Fibroblast of skin of left quadriceps (primary cell): ENCODE results near the gene TCF7L1.
"Not testable (repeated sequence)": the region's sequence is repeated elsewhere in the genome, so short reads cannot be mapped to it uniquely, and the experiment has no call there.

Source experiments
- DNase-seq, 2 experiments: peaks; one replicate each; pipeline ENCODE4 v3.0.0-alpha.2; 2013; ENCODE audit warnings: low read depth in 2 of 2

TCF7L1 gene

GRCh38 chr2:85132397-85132796 lies 795 bp upstream of the TCF7L1 start:
- no peak for DNase-seq

- DNase-seq: no peak
Observed at GRCh38 chr2:85133751-85134254, 611 bp downstream of the TCF7L1 start.

GRCh38 chr2:85134255-85134895 lies 1.2 kb downstream of the TCF7L1 start:
- no peak for DNase-seq

GRCh38 chr2:85134896-85135659 lies 1.9 kb downstream of the TCF7L1 start:
- no peak for DNase-seq

- DNase-seq: no peak
Observed at GRCh38 chr2:85135660-85135914, 2.4 kb downstream of the TCF7L1 start.

- DNase-seq: no peak
Observed at GRCh38 chr2:85137156-85137555, 4.0 kb downstream of the TCF7L1 start.

GRCh38 chr2:85143463-85144082 lies 10.4 kb downstream of the TCF7L1 start:
- no peak for DNase-seq

- no peak for DNase-seq
Observed at GRCh38 chr2:85145116-85145820, 12.1 kb downstream of the TCF7L1 start.

GRCh38 chr2:85148190-85148589 lies 15.0 kb downstream of the TCF7L1 start:
- no peak for DNase-seq

GRCh38 chr2:85151026-85151425 lies 17.8 kb downstream of the TCF7L1 start:
- no peak for DNase-seq

- no peak for DNase-seq
Observed at GRCh38 chr2:85152895-85153294, 19.7 kb downstream of the TCF7L1 start.

GRCh38 chr2:85154048-85154753 lies 21.0 kb downstream of the TCF7L1 start:
- no peak for DNase-seq

GRCh38 chr2:85155082-85155481 lies 21.9 kb downstream of the TCF7L1 start:
- not testable (repeated sequence) for DNase-seq

GRCh38 chr2:85156153-85156552 lies 23.0 kb downstream of the TCF7L1 start:
- DNase-seq: no peak

GRCh38 chr2:85156619-85157018 lies 23.4 kb downstream of the TCF7L1 start:
- DNase-seq: no peak

- no peak for DNase-seq
Observed at GRCh38 chr2:85157345-85157744, 24.2 kb downstream of the TCF7L1 start.

GRCh38 chr2:85158559-85159273 lies 25.5 kb downstream of the TCF7L1 start:
- DNase-seq: no peak

GRCh38 chr2:85159589-85159988 lies 26.4 kb downstream of the TCF7L1 start:
- no peak for DNase-seq

- peak; percentile 26 to 44 for DNase-seq
Observed at GRCh38 chr2:85160966-85161960, 28.1 kb downstream of the TCF7L1 start.

- DNase-seq: peak; percentile 51 to 59
Observed at GRCh38 chr2:85162746-85163301, 29.6 kb downstream of the TCF7L1 start.
